ENCODE results near the gene MAP3K6.

The MAP3K6 gene

DNA sequence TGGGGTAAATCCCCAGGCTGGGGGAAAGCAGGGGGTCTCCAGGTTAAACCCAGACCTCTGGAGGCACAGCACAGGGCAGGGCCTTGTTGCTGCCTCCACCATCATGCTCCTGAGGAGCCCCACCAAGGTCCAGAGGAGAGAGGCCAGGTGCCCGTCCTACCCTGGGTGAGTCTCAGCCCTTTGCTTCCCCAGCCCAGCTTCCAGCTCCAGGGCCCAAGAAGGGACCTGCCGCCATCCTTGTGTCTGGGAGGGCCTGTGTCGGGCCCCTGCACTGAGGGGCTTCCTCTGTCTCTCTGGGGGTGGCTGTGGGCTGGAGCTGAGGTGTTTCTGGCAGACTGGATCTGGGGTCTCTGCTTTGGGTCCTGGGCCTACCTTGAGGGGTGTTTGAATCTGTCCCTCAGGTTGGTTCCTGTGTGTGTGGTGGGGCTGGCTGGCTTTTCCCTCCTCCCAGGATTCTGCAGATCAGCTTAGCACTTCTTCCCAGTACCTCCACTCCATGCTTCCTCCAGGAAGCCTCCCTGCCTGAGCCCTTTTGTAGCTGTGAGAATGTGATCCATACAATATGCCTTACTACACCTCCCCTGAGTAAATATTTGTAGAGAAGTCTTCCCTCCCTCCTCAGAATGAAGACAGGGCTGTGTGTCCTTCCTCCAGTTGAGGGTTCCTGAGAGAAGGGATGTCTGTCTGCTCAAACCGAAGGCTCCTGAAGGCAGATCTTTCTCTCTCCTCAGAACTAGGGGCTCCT is 31.8 kb upstream of the MAP3K6 start:
- no peak for DNase-seq (ENCODE audit: low read depth)
- in situ Hi-C loops (cut with HindIII; ENCODE audit: low sequenced_read_pairs), result loop anchor here (5.0 kb wide), 1 partner anchor 106 kb away; no protein-coding TSS in a partner anchor
- H3K4me3 ChIP-seq (ENCODE audit: low read depth, low read length), result no peak overlapping the region
- TF ChIP-seq, protein P1, sequence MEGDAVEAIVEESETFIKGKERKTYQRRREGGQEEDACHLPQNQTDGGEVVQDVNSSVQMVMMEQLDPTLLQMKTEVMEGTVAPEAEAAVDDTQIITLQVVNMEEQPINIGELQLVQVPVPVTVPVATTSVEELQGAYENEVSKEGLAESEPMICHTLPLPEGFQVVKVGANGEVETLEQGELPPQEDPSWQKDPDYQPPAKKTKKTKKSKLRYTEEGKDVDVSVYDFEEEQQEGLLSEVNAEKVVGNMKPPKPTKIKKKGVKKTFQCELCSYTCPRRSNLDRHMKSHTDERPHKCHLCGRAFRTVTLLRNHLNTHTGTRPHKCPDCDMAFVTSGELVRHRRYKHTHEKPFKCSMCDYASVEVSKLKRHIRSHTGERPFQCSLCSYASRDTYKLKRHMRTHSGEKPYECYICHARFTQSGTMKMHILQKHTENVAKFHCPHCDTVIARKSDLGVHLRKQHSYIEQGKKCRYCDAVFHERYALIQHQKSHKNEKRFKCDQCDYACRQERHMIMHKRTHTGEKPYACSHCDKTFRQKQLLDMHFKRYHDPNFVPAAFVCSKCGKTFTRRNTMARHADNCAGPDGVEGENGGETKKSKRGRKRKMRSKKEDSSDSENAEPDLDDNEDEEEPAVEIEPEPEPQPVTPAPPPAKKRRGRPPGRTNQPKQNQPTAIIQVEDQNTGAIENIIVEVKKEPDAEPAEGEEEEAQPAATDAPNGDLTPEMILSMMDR (IDR thresholded peaks at IDR 0.05; ENCODE audit: low read depth, low read length, missing control alignments), result no peak

DNA sequence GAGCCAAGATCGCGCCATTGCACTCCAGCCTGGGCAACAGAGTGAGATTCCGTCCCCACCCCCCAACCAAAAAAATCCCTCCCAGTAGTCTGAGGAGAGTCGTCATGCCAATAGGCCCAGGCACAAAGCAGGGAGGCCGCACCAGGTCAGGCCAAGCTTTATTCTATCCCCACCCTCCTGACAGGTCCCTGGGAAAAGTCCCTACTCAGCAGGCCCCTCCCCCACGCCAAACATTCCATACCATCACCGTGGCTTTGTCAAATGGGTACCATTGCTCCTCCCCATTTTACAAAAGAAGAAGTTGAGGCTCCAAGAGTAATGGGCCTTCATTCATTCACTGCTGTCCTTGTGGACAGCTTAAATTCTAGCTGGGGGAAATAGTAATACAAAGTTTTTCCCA is 31.0 kb upstream of the MAP3K6 start:
- in situ Hi-C loops (cut with HindIII; ENCODE audit: low sequenced_read_pairs), result loop anchor here (5.0 kb wide), 1 partner anchor 105 kb away; no protein-coding TSS in a partner anchor
- TF ChIP-seq, protein P1 (IDR thresholded peaks at IDR 0.05; ENCODE audit: low read depth, low read length, missing control alignments), result no peak

DNA sequence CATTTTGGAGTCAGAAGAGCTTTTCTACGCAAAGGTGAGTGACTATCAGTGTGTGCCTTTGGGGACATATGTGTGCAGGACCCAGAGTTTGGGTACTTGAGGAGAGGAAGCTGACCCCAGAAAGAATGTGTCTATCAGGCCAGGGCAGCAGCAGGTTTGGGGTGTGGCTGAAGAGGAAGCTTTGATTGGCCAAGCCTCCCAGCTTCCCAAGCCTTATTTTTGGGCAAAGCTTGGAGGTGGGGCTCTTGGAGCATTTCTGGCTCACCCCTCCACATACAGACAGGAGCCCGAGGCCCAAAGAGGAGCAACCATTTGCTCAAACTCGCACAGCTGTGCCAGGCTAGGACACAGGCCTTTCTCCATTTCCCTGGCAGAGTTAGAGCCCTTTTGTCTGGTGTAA is 30.3 kb upstream of the MAP3K6 start:
- in situ Hi-C loops (cut with HindIII; ENCODE audit: low sequenced_read_pairs), result loop anchor here (5.0 kb wide), 1 partner anchor 105 kb away; no protein-coding TSS in a partner anchor
- no peak for DNase-seq (ENCODE audit: low read depth)
- no peak overlapping the region for H3K4me3 ChIP-seq (ENCODE audit: low read depth, low read length)
- TF ChIP-seq, protein P1 (IDR thresholded peaks at IDR 0.05; ENCODE audit: low read depth, low read length, missing control alignments), result no peak

More for the DNA sequence above, 31.0 kb upstream of the MAP3K6 start:
- no peak for DNase-seq (ENCODE audit: low read depth)
- no peak overlapping the region for H3K4me3 ChIP-seq (ENCODE audit: low read depth, low read length)

DNA sequence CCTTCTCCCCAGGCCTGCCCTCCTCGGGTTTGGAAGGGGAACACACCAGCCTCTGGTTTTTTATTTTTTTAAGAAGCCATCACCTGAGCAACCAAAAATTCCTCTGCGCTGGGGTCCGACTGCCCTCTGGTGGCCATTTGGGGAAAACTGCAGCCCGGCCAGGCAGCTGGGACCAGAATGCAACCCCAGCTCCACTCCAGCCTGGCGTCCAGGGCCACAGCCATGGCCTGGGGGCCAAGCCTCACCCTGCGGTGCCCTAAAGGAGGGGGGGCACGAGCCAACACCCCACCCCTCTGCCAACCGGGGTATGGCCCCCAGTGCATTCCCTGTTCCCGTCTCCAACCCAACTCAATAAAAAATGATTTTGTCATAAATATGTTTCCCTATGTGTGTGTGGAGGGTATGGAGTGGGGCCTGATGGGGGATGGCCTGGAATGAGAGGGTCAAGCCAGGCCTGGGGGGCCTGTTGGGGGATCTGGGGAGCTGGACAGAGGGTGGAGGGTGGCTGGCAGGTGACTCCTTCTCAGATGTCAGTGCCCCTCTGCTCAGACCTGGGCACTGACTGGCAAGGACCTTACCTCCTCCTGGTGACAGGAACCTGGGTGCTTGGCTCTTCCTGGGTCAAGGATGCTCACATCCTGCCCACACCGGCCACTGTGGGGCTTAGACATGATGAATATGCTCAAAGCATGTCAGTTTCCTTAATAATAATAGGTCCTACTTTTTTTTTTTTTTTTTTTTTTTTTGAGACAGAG is 28.9 kb upstream of the MAP3K6 start:
- TF ChIP-seq, protein P1 (IDR thresholded peaks at IDR 0.05; ENCODE audit: low read depth, low read length, missing control alignments), result peak; percentile 98
- in situ Hi-C loops (cut with HindIII; ENCODE audit: low sequenced_read_pairs), result loop anchor here (5.0 kb wide), 1 partner anchor 103 kb away; no protein-coding TSS in a partner anchor
- DNase-seq (ENCODE audit: low read depth), result peak; percentile 40
- H3K4me3 ChIP-seq (ENCODE audit: low read depth, low read length), result no peak overlapping the region

DNA sequence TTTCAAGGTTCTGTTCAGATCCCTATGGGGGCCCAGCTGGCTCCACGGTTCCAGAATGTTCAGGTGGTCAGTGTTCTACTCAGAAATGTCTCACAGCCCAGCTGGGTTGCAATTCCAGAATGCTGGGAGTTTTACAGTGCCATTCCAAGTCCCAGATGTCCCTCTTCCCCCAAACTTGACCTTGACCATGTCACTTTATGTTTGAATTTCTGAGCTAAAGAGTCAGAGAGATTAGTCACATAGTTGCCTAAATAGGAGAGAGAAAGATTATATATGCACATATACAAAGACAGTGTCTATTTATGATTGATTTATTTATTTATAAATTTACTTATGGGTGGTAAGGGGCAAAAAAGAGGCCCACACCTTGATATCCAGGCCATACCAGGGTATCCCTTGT is 28.2 kb upstream of the MAP3K6 start:
- TF ChIP-seq, protein P1 (IDR thresholded peaks at IDR 0.05; ENCODE audit: low read depth, low read length, missing control alignments), result no peak
- DNase-seq (ENCODE audit: low read depth), result no peak
- no peak overlapping the region for H3K4me3 ChIP-seq (ENCODE audit: low read depth, low read length)
- in situ Hi-C loops (cut with HindIII; ENCODE audit: low sequenced_read_pairs), result loop anchor here (5.0 kb wide), 1 partner anchor 103 kb away; no protein-coding TSS in a partner anchor

DNA sequence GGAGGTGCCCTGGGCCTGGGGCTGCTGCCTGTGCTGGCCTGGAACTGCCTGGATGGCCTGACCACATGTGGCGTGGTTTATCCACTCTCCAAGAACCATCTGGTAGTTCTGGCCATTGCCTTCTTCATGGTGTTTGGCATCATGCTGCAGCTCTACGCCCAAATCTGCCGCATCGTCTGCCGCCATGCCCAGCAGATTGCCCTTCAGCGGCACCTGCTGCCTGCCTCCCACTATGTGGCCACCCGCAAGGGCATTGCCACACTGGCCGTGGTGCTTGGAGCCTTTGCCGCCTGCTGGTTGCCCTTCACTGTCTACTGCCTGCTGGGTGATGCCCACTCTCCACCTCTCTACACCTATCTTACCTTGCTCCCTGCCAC is 27.5 kb upstream of the MAP3K6 start:
- in situ Hi-C loops (cut with HindIII; ENCODE audit: low sequenced_read_pairs), result no loop called here
- TF ChIP-seq, protein P1 (IDR thresholded peaks at IDR 0.05; ENCODE audit: low read depth, low read length, missing control alignments), result no peak
- no peak for DNase-seq (ENCODE audit: low read depth)
- H3K4me3 ChIP-seq (ENCODE audit: low read depth, low read length), result no peak overlapping the region
